ENCODE measurements around the gene TAL2.
"Not testable (repeated sequence)": the region's sequence is repeated elsewhere in the genome, so short reads cannot be mapped to it uniquely, and the experiment has no call there.

The TAL2 gene

DNA sequence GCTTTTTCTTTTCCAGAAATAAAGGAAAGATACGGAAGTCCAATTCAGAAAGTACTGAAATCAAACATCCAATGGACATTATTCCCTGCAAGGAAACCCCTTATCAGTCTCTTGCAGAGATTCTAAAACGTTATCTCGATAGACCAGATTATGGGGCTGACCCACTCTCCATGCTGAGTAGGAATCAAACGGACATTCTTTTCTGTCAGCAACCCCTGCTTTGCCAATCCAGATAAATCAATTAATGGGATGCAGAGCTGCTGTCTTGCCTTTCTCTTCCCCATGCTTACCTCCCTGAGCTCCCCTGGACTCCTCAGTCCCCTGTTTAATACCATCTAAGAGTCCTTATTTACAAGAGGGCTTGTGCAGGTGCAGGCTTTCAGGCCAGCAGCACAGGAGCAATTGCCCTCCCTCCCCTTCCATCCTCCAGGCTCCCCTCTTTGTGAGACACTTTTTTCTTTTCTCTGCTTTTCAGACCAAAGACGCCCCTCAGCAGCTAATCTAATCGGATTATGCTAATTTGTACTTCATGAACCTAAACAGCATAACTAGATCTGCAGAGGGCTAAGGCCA, 14.2 kb downstream of the TAL2 start:
- no peak for DNase-seq

DNA sequence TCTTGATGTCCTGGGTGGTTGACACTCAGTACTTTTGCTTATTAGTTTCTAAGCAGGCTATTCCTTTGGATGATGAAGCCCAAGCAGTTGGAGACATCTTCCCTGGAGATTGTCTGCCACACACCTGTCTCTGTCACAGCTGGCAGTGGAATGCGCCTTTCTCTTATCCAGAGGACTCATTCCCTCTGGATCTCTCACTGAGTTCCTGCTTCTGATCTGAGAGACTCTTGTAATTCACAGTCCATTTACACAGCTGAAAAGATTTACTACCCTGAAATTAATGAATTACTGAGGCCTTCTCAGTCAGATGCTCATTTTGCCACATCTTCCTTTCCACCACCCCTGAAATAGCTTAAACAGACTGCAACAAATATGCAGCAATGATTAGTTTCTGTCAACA, 15.9 kb downstream of the TAL2 start:
- no peak for DNase-seq

DNA sequence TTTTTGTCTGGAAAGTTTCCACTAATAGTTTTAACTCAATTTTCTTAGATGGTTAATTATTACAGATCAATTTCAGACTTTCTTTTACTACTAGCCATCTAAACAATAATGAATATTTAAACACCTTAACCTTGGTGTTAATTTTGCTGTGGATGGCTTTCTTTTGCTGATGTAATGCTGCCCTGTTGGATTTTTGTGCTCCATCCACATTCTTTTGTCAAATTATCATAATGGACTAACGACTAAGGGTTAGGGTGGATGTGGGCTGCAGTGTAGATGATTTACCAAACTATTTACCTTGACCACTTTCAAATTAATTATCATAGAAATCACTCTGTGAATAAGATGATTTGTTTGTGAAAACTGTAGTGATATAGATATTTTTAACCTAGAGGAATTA, 16.5 kb downstream of the TAL2 start:
- no peak for DNase-seq

DNA sequence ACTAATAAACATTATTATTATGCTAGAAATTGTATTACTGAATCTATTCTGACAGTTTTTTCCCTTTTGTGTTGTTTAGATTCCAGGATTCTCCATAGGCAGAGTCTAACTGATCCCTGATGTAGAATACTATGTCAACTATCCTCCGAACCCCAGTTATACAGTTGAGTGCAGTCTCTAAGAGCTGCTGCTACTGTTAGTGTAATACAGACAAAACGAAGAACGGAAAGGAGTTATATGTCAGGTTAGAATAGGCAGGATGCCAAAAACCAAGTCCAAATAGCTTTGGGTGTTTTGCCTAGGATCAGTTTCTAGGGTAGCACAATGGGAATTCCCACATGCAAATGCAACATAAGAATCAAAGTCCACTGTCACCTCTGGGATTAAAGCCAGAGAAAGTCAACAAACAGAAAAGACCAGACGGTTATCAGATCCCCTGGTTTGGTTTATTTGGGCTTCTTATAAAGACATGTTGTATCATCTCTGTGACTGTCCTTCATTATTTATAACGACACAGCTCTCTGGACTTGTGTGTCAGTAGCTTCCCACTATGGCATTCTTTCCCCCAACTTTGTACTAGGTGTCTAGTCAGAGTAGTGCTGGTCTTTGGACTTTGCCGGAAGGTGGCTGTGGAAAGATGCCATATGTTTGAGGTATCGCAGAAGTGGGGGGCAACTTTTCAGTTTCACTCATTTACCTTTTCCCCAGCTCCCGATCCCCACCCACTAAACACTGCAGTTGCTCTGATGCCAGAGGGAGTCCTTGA, 17.2 kb downstream of the TAL2 start:
- peak; percentile 19 for DNase-seq

DNA sequence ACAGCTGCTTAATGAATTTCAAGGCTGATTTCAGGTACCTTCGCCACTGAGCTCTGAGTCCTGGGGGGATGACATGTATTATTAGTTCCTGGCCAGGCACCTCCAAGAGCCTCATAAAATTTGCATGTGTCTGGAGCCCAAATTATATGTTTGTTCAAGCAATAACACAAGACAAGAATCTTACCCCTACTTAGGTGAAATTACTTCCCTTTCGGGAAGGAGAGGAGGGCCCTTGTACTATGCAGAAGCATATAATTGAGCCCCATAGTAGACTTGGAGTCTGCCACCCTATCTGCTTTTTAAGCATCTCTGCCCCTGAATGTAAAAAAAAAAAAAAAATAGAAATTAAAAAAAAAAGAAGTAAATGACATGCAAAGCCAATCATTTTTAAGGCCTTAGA, 19.1 kb downstream of the TAL2 start:
- no peak for DNase-seq

DNA sequence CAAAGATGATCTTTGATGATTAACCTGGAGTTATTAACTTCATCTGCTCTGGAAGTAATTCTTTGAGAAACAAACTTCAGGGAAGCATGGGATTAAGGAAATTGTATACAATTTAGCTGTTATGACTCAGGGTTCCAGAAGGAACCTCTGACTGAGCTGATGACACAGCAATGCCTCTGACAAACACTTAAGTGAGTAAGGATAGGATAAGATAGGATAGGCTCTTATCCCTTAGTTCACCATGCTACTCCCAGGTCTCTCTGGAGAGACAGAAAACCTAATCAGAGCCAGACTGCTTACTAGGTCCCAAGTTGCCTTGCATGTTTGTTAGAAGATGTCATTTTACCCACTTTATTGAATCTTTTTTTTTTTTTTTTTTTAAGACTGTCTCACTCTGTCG, 19.5 kb downstream of the TAL2 start:
- no peak for DNase-seq

DNA sequence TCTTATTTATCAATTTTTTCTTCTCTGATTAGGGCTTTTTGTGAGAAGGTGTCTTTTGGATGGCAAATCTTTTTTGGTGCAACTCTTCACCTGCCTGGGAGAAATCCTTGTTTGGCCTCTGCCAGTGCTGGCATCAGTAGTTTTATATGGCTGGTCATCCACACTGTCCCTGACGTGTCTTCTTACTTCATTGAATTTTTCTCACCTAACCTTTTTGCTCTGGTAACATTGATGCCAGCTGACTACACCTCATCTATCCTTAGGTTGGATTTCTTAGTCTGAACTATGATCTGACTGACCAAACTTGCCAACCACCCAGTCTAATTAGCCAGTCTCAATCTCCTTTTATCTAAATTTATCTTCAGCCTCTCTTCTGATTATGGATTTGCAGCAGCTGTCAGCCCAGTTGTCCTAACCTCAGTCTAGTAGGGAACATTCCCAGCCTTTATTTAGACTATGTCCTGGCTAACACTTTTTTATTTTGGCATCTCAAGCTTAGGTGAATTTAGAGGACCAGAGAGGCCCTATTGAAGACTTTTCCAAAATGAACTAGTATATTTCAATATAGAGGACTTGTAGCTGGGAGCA, 21.5 kb downstream of the TAL2 start:
- no peak for DNase-seq

DNA sequence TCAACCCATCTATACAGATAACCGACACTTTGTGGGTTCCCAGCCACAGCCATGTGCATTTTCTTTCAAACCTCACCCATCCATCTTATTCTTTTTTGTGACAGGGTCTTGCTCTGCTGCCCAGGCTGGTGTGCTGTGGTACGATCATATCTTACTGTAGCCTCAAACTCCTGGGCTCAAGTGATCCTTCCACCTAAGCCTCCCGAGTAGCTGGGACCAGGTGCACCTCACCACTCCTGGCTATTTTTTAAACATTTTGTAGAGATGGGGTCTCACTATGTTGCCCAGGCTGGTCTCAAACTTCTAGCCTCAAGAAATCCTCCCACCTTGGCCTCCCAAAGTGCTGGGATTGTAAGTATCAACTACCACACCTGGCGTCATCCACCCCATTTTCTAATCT, 24.7 kb downstream of the TAL2 start:
- DNase-seq, result no peak

DNA sequence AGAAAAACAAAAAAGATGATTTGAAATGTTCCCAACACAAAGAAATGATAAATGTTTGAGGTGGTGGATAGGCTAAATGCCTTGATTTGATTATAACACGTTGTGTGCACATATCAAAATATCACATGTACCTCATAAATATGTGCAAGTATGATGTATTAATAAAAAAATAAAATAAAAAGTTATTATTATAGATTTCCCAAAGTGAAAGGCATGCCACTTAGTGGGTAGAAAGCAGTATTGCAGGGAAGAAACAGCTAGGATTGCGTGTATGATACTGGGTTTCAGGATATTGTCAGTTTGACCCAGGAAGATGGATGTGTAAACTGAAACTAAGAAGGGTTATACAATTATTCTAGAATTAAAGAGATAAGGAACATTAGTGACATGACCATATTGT, 28.5 kb downstream of the TAL2 start:
- no peak for DNase-seq

DNA sequence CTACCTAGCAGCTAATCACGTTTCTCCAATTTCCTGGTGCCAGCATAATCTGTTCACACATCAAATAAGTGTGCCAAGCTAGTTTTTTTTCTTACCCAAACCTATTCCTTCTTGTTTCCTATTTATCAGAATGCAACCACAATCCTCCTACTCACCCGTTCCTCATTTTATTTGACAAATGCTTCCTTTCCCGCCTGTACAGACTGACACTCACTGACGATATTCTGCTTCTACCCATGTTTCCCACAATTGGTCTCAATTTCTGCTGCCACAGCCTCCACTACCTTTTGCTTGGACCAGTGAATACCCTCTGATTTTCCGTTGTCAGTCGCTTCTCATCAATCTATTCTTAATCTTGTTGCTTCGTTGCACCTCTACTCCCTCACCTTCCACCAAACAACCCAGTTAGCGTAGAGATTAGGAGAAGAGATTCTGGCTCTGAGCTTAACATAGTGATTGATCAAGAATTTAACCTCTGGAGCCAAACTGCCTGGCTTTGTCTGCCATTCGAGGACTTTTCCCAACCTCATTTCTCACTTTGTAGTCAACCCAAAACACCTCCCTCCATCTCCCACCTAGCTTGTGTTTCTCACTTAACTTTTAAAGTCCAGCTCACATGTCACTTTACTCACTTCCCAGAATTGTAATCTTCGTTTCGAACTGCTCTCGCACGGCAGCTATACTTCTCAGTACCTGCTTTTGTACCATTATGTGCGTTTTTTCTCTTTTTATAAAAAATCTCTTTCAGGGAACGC, 31.4 kb downstream of the TAL2 start:
- DNase-seq, result no peak

DNA sequence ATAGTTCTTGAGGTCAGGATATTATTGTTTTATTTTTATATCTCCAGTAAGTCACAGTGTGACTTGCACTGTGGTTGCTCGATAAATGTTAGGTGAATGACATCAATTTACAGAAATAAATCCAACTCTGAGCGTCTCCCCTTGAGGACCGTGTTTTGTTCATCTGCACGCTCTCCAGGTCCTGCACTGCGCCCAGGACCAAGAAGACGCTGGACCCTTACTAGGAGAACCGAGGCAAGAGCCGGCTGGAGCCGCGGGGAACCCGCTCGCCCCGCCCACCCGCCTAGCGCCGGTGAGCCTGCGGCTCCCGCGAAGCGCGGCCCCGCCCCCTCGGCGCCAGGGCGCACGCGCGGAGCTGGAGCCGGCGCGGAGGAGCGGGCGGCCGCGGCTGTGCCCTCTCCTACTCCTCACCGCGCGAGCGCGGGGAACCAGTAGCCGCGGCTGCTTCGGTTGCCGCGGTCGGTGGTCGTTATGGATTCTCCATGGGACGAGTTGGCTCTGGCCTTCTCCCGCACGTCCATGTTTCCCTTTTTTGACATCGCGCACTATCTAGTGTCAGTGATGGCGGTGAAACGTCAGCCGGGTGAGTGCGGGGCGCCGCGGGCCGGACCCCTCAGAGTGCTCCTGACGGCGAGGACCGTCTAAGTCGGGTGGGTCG, 32.1 kb downstream of the TAL2 start, which contains the start of gene TMEM38B:
Gene TMEM38B (plus strand): TSS at position 352 of the 658 bp plus-strand sequence. CDS start 120 bp downstream, at position 472.
- peak; percentile 65 for DNase-seq

DNA sequence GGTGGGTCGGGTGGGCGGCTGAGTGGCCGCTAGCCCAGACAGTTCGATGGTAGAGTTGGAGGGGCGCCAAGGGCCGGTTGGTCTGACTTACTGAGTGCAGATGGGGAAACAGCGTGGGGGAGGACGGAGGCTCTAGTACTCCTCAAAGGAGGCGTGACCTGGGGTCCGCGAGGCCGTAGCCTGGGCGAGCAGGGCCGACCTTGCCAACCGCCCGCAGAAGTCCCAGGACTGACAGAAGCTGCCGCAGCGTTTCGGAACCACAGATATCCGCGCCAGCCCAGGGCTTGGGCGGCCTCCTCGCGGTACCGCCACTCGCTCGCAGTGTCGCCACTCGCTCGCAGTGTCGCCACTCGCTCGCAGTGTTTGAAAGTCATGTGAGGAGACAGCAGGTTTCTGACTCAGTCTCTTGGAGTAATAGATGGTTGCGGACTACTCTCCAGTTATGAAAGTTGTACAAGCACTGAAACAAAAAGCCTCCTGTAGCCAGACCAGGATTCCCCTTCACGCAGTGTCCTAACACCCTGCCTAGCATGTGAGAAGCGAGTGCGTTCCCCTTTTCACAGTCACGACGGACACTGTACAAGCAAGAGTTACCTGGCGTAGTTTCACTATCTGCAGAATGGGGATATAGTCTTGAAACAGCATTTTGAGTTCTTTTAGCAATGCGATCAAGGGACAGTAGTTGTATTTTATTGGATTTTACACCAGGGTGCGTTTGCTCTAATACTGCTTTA, 32.8 kb downstream of the TAL2 start:
- DNase-seq, result peak; percentile 22

DNA sequence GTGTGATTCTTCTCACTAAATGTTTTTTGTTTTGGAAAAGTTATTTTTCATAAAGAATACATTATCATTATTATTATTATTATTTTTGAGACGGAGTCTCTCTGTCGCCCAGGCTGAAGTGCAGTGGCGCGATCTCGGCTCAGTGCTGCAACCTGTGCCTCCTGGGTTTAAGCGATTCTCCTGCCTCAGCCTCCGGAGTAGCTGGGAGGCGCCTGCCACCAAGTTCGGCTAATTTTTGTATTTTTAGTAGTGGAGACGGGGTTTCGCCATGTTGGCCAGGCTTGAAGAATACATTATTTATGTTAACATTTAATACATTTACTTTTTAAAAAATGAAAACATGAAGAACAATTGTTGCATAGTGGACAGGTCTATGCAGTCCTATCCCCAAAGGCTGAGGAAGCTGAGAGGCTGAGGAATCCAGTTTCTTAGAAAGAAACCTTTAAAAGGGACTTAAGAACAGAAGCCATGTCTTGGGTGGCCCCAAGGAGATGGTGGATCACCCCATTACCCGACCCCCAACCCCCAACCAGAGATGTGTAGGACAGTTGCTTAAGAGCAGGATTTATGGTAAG, 34.0 kb downstream of the TAL2 start:
- no peak for DNase-seq

DNA sequence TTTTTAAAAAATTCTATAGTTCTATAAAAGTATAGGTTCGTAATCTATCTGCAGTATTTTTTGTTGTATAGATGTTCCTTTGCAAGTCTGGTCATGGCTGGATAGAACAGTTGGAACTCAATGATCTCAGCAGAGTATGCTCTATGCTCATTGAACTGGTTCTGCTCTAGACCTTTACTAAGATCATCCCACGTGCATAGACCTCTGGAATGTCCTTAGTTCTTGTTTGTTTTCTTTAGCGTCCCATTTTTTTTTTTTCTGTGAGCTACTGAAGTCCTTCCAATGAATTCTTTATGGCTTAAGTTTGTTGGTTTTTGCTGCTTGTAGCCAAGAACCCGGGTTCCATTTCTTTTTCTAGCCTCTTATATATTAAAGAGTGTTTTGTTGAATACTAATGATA, 35.6 kb downstream of the TAL2 start:
- DNase-seq, result no peak

DNA sequence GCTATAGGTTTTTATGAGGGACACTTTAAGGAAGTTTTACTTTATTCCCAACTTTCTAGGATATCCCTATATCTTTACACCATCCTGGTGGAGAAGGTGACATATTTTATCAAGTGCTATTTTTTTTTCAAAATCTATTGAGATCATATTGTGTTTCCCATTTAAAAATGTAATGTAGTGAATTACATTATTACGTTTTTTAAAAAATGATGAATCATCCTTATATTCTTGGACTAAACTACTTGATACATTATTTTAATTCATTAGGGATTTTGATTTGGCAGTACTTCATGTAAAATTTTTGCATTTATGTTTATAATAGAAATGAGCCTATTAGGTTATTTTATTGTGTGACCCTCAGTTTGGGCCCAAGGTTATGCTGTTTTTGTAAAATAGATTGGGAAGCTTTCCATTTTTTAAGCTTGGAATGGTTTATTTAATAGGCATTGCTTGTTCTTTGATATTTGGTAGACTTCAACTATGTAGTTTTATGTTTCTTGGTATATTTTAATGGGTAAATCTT, 36.2 kb downstream of the TAL2 start:
- DNase-seq, result no peak

DNA sequence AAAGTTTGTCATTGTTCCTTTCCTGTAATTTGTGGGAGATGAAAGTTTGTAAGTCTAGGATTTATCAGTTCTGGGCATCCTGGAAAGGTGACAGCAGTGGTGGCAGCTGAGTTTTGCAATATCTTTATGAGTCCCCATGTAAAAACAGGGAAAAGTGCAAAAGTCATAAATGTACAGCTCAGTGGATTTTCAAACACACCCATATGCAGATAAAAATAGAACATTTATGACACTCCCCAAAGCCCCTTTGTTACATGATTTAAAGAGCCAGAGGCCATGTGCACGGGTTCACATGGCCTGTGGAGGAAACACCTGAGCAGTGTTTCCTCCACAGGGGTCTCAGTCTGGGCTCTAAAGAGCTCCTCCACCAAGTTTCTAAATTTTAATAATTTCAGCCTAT, 38.4 kb downstream of the TAL2 start:
- no peak for DNase-seq

DNA sequence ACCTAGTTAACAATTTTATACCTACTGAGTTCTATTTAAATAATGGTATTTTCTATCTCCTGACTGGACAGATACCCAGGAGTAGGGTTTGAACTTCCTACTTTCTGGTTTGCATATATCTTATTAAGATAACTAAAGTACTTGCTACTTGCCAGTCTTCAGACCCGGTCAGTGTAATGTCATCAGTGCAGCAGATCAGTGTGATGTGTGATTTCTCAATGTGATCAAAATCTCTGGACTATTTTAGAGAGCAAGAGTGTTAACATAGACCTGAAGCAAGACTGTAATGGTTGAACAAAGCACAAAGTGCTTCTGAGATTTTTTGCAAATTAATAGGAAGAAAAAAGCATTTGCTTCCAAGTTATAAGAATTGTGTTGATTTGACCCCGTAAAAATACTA, 38.9 kb downstream of the TAL2 start:
- no peak for DNase-seq

DNA sequence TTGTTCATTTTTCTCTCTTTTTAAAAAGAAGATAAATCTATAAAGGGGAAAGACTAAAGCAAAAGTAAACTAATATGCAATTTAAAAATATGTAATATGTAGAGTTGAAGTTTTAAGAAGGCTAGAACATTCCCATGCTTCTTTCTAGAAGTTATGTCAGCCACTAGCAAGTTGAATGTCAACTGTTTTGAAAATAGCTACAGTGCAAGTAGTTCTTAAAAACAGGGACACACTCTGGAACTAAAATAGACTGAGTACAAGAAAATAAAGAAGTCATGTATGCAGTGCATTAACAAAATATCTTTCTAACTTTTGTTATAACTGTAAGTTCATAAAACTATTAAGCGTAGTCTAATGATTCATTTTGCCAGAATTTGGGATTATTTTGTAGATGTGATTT, 40.0 kb downstream of the TAL2 start:
- DNase-seq, result no peak

DNA sequence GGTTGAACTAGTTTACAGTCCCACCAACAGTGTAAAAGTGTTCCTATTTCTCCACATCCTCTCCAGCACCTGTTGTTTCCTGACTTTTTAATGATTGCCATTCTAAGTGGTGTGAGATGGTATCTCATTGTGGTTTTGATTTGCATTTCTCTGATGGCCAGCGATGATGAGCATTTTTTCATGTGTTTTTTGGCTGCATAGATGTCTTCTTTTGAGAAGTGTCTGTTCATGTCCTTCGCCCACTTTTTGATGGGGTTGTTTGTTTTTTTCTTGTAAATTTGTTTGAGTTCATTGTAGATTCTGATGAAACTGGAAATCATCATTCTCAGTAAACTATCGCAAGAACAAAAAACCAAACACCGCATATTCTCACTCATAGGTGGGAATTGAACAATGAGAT, 41.4 kb downstream of the TAL2 start:
- DNase-seq, result not testable (repeated sequence)

DNA sequence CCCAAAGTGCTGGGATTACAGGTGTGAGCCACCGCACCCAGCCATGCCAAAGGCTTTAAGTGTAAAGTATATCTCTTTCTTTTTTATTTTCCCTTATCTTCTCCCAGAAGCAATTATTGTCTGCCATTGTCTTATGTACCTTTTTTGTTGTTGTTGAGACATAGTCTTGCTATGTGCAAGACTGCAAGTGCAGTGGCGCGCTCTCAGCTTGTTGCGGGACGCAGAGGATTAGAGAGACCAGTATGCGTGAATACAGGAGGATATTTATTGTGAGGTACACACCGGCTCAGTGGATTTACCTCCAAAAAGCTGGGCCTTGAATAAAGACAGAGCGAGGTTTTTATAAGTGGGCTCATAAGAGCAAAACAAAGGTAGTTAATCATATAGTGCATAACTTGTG, 43.9 kb downstream of the TAL2 start:
- DNase-seq, result no peak

DNA sequence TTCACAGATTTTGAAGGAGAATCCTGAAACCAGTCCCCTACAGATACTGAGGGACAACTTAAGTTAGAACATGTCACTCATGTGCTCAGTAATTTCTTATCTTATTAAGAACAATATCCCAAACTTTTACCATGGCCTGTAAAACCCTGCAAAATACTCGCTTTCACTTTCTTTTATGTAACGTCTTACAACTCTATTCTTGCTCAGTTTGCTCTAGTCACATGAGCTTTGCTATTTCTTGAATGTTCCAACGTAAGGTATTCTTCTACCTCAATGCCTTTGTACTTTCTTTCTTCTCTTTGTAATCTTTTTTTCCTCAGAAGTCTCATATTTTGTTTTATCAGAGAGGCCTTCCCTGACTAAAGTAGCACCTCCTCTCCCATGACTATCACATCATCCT, 46.1 kb downstream of the TAL2 start:
- DNase-seq, result no peak

DNA sequence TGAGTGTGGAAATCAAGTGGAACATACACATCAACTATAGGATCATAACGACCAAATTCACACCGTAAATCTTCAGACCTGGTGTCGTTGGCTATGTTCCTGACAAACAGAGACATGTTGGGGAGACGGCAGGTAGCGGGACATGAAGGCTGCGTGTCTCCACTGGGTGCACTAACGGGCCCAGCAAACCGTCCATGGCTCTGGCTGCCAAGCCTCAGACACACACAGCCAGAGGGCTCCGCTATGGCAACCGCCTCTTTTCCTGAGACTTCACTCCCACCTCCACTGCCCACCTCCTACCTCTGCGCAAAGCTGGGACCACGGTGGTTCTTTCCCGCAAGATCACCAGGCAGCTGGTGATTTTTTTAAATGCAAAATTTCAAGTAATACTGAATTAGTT, 48.4 kb downstream of the TAL2 start:
- no peak for DNase-seq

Data from COR-L47 (cell line).